GM18951 (cell line): ENCODE data around the gene XCL2.

Experiments
- POLR2A ChIP-seq: IDR thresholded peaks from 4 replicates; pipeline ENCODE4 v1.6.1; 2011; ENCODE audit warnings: mild to moderate bottlenecking; ENCODE audit not compliant: insufficient read length, insufficient read depth; ENCODE audit errors: extremely low read depth
- in situ Hi-C: fragments of 300-500 bp; cut with MboI; formaldehyde crosslinking; loops from one replicate; pipeline ENCODE4 v1.12.0; 2022; ENCODE audit warnings: low sequenced_read_pairs, mixed read lengths, inconsistent platforms; ENCODE audit not compliant: unreplicated experiment

The XCL2 gene

GRCh38 chr1:168518201-168518689 lies 25.6 kb downstream of the XCL2 start:
- in situ Hi-C loops: no loop called here
- no peak for TF ChIP-seq POLR2A

- no peak for TF ChIP-seq POLR2A
- in situ Hi-C loops: no loop called here
These were observed 29.3 kb downstream of the XCL2 start for GRCh38 chr1:168514455-168514854.

- no peak for TF ChIP-seq POLR2A
- in situ Hi-C loops: no loop called here
These were observed 30.0 kb downstream of the XCL2 start for GRCh38 chr1:168513656-168514404.

- TF ChIP-seq POLR2A: no peak
- in situ Hi-C loops: no loop called here
These were observed 30.8 kb downstream of the XCL2 start for GRCh38 chr1:168512864-168513595.

- in situ Hi-C loops: no loop called here
- TF ChIP-seq POLR2A: no peak
These were observed 33.7 kb downstream of the XCL2 start for GRCh38 chr1:168509875-168510791.

GRCh38 chr1:168509210-168509609 lies 34.6 kb downstream of the XCL2 start:
- in situ Hi-C loops: no loop called here
- no peak for TF ChIP-seq POLR2A

- TF ChIP-seq POLR2A: no peak
- in situ Hi-C loops: no loop called here
These were observed 36.0 kb downstream of the XCL2 start for GRCh38 chr1:168507828-168508227.

GRCh38 chr1:168507231-168507630 lies 36.6 kb downstream of the XCL2 start:
- in situ Hi-C loops: no loop called here
- no peak for TF ChIP-seq POLR2A

GRCh38 chr1:168506204-168506819 lies 37.5 kb downstream of the XCL2 start:
- in situ Hi-C loops: no loop called here
- no peak for TF ChIP-seq POLR2A

GRCh38 chr1:168505006-168505405 lies 38.8 kb downstream of the XCL2 start:
- in situ Hi-C loops: no loop called here
- TF ChIP-seq POLR2A: no peak

GRCh38 chr1:168504064-168504837 lies 39.5 kb downstream of the XCL2 start:
- in situ Hi-C loops: no loop called here
- TF ChIP-seq POLR2A: no peak

- in situ Hi-C loops: no loop called here
- no peak for TF ChIP-seq POLR2A
These were observed 44.1 kb downstream of the XCL2 start for GRCh38 chr1:168499688-168500049.
